Bone marrow (tissue), 2 donors: ENCODE data around the gene MTRF1L.
"Not testable (repeated sequence)": the region's sequence is repeated elsewhere in the genome, so short reads cannot be mapped to it uniquely, and the experiment has no call there.

Experiments used
- DNase-seq, 2 donors: peaks; one replicate each; lab custom pipeline; 2025; lab: John Stamatoyannopoulos, UW

The MTRF1L gene

DNA sequence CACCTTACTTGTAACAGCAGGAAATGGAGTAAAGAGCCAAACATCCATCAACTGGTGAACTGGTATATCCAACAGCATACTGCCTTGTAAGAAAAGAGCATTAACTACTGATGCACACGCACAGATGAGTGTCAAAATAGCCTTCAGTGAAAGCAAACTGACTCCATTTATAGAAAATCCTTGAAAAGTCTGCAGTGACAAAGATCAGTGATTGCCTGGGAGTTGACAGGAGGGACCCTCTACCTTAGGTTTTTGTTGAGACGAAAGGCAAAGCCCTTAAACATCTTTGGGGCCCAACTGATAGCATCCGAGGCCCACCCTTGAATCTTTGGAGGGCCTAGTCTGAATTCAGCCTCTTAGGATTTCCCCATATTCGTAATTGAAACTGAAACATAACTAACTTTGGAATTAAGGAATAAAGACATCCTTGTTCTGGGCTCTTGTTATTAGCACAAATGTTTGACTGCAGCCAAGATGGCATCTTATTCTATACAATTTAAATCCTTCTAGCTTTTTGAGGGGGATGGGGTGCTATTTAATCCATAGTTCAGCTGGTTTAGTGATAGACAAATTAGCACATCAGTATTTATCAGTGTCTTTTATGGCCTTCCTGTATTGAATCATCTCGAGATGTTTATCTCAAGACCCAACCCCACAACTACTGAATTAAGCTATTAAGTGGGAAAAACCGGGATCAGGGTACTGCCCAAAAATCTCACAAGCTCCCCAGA is 32.7 kb downstream of the MTRF1L start:
- no peak for DNase-seq

DNA sequence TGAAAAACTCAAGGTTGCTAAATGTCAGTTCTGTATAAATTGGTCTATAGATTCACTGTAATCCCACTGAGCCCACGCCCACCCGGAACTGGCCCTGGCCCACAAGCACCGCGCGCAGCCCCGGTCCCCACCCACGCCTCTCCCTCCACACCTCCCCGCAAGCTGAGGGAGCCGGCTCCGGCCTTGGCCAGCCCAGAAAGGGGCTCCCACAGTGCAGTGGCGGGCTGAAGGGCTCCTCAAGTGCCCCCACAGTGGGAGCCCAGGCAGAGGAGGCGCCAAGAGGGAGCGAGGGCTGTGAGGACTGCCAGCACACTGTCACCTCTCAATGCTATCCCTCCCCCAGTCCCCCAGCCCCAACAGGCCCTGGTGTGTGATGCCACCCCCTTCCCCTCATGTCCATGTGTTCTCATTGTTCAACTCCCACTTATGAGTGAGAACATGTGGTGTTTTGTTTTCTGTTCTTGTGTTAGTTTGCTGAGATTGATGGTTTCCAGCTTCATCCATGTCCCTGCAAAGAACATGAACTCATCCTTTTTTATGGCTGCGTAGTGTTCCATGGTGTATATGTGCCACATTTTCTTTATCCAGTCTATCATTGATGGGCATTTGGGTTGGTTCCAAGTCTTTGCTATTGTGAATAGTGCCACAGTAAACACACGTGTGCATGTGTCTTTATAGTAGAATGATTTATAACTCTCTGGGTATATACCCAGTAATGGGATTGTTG is 36.2 kb downstream of the MTRF1L start:
- not testable (repeated sequence) for DNase-seq

DNA sequence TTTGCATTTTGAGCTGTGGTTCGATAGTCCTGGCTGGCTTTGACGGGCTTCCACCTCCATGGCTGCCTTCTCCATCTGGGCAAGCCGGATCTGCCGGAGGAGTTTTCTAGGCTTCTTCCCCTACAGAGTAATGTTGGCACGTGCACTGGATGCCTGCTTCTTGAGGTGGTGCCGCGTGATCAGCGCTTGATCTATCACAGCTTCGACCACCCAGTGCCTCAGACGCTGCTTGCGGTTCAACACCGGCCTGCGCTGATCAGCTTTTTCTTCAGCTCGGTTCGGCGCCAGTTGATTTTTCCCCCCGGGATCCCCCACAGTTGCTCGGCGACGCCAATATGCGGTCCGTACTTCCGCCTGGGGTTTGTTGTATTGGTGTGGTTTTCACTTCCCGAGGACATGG is 43.2 kb downstream of the MTRF1L start:
- no peak for DNase-seq

DNA sequence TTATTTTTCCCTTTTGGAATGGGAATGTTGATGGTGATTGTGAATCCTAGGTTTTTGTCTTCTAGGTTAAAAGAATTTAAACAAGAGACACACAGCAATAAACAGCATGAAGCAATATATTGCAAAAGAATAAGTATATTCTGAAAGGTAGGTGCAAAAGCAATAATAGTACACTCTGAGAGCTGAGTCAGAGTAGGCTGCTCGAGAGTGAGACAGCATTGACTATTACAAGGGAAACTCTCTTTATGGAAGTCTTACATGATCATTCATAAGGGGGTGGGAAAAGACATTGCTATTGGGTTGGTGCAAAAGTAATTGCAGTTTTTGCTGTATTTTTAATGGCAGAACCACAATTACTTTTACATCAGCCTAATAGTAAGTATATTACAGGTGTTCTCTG is 44.7 kb downstream of the MTRF1L start:
- DNase-seq = no peak

DNA sequence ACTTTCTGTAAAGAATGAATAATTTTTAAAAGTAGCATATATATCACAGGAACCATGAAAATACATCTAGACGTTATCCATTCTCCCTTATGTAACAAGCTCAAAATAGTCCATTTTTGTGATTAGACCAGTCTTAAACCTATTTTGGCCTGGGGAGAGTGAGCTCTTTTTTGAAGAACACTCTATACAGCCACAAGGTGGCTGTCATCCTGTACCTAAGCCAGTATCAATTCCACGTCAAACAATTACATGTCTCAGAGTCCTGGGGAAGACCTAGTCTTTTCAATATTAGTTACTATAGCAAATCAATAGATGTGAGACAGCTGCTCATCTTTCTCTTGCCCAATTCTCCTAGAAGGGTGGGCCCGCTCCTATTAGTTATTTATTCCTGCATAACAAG is 48.1 kb downstream of the MTRF1L start:
- DNase-seq = no peak

DNA sequence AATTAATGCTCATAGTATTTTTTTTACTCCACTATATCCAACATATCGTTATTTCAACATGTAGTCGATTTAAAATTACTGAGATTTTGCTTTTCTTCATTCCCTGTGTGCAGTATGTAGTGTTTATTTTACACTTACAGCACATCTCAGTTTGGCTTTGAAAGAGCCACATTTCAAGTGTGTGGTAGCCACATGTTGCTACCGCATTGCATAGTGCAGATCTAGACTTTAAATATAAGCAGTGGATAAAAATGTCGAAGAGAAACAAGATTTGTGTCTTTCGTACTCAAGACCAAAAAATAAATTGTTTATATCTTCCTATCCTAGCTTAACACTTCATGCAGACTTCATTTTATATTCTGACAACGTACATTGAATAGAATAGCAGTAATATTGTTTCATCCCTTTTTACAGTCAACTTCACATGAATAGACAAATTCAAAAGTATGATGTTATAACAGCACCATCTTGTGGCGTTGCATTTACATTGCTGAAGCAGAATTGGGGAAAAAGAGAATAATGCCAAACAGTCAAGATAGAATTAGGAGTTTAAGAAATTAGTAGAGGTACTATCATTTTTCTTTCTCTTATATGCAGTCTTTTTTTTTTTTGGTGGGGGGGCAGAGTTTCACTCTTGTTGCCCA is 49.5 kb downstream of the MTRF1L start:
- DNase-seq = no peak

DNA sequence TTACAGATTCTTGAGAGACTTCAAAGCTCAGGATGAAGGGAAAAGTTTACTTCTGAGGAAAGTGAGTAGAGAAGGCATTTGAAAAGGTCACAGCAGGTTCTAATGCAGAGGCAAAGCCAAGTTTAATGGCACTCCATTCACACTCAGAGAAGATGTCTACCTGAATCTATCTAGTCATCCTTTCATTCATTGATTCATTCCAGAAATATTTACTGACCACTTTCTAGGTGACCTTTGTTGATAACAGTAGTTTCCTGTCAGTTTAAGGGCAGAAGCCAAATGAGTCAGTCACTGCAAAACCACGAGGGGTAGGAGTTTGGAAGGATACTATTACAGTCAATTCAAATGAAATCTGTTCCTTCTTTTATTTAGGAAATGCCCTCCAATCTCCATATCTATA is 50.5 kb downstream of the MTRF1L start:
- no peak for DNase-seq

DNA sequence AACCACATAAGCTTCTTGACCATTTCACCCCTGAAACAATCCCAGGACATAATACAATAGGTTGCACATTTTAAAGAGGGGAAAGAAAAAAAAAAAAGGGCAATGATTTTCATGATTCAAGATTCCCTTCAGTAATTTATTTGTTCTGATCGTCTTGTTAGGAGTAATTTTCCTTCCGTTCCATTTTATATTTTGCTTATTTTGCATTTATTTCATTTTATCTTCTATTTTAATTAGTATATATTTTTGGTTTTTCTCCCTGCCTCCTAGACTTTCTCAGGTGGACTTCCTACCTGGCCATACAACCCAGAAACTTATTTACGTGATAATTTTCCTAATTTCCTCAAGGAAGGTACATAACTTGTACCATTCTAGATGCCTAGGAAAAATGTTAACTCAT is 52.3 kb downstream of the MTRF1L start:
- no peak for DNase-seq

DNA sequence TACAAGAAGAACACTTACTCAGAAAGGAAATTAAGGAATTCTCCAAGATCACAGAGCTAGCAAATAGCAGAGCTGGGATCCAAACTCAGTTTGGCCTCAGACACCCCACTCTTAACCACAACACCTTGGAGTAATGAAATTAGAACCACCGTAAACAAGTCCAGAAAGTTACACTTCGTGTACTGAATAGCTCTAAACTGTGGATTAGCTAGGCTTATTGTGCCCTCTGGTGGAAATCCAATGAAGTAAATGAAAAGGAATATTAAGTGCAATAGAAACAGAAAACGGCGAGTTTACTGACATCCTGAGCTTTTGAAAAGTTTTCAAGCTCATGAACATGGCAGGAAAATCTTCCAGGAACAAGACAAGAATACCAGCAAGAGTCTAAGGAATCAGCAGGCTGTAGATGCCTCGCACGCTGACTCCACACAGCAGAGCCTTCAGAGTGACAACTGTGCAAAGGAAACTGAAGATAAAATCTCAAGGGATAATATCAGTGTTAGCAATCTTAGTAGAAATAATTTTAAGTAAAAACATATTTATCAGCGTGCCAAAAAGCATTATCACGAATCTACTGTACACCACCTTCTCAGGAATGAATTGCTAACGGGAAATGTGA is 54.2 kb downstream of the MTRF1L start:
- DNase-seq = peak in 1 of 2 donors; percentile 30

DNA sequence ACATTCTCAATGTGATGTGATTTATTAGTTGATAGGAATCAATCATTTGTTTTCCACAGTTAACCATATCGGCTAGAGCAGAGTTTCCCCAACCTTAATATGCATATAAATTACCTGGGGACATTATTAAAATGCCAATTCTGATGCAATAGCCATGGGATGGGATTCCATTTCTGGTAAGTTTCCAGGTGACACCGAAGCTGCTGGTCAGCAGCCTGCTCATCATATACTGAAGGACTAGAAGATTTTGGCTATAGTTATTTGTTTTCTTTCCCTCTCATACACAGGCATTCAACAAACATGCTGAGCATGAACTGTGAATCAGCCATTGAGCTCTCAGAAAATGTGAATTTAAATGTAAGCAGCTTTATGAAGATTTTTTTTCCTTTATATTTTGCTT is 55.5 kb downstream of the MTRF1L start:
- DNase-seq = no peak

DNA sequence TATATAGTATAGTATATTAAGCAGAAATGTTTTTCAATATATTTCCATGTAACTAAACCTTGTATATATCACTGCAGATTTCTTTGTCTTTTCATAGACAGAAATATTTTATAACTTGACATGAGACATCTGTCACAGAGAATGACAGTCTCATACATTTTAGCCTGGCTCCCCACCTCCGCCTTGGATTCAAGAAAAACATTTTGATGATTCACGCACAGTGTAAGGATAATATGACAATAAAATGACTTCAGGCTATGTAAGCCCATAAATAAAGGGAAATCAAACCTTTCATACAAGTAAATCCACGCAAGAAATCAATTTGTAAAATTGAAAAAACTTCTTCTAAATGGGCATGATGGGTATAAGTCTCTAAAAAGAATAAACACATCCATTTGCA is 56.0 kb downstream of the MTRF1L start:
- no peak for DNase-seq

DNA sequence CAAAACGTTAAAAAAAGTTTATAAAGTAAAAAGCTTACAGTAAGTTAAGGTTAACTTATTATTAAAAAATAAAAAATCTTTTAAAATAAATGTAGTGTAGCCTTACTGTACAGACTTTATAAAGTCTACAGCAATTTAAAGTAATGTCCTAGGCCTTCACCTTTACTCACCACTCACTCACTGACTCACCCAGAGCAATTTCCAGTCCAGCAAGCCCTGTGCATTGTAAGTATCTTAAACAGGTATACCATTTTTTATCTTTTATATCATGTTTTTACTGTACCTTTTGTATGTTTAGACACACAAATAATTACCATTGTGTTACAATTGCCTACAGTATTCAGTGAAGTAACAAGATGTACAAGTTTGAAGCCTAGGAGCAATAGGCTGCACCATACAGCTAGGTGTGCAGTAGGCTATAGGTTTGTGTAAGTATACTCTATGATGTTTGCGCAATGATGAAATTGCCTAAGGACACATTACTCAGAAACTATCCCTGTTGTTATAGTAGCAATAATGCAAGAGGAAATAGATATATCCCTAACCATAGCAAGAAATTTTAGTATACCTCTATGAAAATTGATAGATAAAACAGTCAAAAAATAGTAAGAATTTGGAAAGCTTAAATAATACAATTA is 59.1 kb downstream of the MTRF1L start:
- no peak for DNase-seq

DNA sequence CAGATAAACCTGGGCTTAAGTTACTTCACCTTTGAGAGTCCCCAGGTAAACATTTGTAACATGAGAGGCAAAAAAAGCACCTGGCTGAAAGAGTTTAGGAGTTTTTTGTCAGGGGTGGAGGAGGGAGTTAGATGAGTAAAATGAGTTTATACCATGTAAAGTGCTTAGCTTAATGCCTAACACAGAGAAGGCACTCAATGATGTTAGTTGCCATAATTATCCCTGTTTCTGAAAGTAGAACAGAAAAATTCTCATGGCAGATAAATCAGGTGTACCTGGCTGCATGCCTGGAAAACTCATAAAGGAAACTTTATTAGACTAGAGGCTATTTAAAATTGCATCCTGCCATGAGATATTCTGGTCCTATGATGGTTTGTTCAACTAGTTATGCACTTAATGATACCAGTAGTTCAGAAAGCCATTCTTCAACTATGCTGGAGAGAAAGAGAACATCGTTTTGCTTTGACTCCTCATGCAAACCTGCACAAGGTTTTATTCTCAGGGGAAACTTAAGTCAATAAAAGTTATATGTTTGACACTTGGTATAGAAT is 60.1 kb downstream of the MTRF1L start:
- no peak for DNase-seq

DNA sequence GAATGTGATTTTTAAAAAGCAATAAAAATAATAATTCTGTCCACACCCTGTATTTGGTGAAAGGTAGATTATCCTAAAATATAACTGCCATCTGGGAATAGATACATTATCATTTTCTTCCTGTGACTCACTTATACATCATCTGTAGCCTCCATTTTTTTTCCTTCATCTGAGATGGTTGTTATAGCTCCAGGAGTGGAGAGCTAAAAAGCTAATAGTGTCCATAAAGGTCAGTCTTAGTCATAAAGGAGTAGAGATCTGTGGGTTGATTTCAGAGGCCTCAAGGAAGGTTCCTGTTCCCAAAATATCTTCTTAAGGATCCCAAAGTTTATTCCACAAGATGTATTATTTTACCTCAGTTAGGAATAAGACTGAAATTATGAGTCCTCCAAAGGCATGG is 60.8 kb downstream of the MTRF1L start:
- DNase-seq = no peak
